Measurements from ENCODE around the gene CRACDL. TPM values are rescaled to one million over a fixed set of nuclear protein-coding genes. Genes with fewer than 3 reads are reported as not detected.

Gene CRACDL
- total and polyA plus RNA-seq, 12 donors, result 0.33 to 3.4 (median 2.1) TPM

- 72 to 96% (median 85%) methylated on average over 1 of the region's 1 CpG for WGBS, 4 donors
- no peaks in the 10 kb centered on the region for H3K36me3 ChIP-seq (replicated peaks in 1 of 2)
Observed at GRCh38 chr2:98751748-98752147, 184.3 kb downstream of the CRACDL start.

DNA sequence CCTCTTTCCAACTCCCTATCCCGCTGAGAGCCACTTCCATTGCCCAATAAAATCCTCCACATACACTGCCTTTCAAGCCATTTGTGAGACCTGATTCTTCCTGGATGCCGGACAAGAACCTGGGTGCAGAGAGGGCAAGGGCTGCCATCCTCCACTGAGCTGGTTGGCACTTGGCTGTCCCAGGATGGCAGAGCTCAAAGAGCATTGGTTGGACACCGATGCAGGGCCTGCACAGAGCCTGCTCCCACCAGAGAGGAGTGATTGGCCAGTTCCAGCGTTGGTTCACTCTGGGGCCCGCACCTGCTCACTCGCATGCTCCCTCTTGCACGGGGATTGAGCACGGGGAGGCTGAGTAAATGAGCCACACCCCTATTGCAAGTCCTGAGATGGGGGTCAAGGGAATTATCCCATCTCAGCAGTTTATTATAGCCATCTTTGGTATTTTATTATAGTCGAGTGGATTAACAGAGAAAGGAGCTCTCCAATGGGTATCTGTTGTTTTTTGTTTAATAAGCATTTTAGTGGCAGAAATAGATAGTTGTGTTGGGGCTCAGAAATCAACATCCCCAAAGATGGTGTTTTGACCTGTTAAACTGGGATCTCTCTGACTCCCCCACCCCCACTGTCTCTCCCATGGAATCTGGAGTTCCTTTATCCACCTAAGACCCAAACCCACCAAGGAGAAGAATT, 185.3 kb downstream of the CRACDL start:
- WGBS, 4 donors, result 84 to 91% (median 89%) methylated on average over 9 of the region's 9 CpGs
- intact Hi-C loops (cut with DNase I), result no loop called here
- no peak for DNase-seq
- H3K4me1 ChIP-seq (replicated peaks in 1 of 2), result no peaks in the 10 kb centered on the region
- no peaks in the 10 kb centered on the region for H3K27me3 ChIP-seq
- no peak overlapping the region for H3K4me3 ChIP-seq
- H3K27ac ChIP-seq, result peak overlapping the region in 2 of 5 donors; percentile 33 to 45
- no peaks in the 10 kb centered on the region for H3K36me3 ChIP-seq (replicated peaks in 1 of 2)
- H3K9me3 ChIP-seq (replicated peaks in 1 of 3), result no peaks in the 10 kb centered on the region
- no peak for TF ChIP-seq POLR2A (IDR thresholded peaks at IDR 0.05)
- TF ChIP-seq, protein P1, sequence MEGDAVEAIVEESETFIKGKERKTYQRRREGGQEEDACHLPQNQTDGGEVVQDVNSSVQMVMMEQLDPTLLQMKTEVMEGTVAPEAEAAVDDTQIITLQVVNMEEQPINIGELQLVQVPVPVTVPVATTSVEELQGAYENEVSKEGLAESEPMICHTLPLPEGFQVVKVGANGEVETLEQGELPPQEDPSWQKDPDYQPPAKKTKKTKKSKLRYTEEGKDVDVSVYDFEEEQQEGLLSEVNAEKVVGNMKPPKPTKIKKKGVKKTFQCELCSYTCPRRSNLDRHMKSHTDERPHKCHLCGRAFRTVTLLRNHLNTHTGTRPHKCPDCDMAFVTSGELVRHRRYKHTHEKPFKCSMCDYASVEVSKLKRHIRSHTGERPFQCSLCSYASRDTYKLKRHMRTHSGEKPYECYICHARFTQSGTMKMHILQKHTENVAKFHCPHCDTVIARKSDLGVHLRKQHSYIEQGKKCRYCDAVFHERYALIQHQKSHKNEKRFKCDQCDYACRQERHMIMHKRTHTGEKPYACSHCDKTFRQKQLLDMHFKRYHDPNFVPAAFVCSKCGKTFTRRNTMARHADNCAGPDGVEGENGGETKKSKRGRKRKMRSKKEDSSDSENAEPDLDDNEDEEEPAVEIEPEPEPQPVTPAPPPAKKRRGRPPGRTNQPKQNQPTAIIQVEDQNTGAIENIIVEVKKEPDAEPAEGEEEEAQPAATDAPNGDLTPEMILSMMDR (IDR thresholded peaks at IDR 0.05), result no peak

More at GRCh38 chr2:98751748-98752147, 184.3 kb downstream of the CRACDL start:
- Histone ChIP-seq H3K4me3 (no peak overlapping the region), H3K27me3 (peaks cover 3% of the 10 kb centered on the region), H3K9me3 (replicated peaks in 1 of 3) (no peaks in the 10 kb centered on the region), H3K4me1 (replicated peaks in 1 of 2) (no peaks in the 10 kb centered on the region), H3K27ac (no peak overlapping the region)
- intact Hi-C loops (cut with DNase I), result no loop called here
- TF ChIP-seq, protein P1 (IDR thresholded peaks at IDR 0.05), result no peak
- TF ChIP-seq POLR2A (IDR thresholded peaks at IDR 0.05), result no peak
- no peak for DNase-seq

- H3K27me3 ChIP-seq, result no peaks in the 10 kb centered on the region
- peak overlapping the region in 3 of 5 donors; percentile 6 to 73 (median 45) for H3K27ac ChIP-seq
- H3K4me1 ChIP-seq (replicated peaks in 1 of 2), result peaks cover 0 to 5% of the 10 kb centered on the region in 2 donors
- no peak overlapping the region for H3K4me3 ChIP-seq
- intact Hi-C loops (cut with DNase I), result no loop called here
- no peak for TF ChIP-seq POLR2A (IDR thresholded peaks at IDR 0.05)
- TF ChIP-seq, protein P1 (IDR thresholded peaks at IDR 0.05), result no peak
- no peaks in the 10 kb centered on the region for H3K9me3 ChIP-seq (replicated peaks in 1 of 3)
- H3K36me3 ChIP-seq (replicated peaks in 1 of 2), result no peaks in the 10 kb centered on the region
- DNase-seq, result peak in 6 of 7 donors; percentile 41 to 75 (median 56)
Observed at GRCh38 chr2:98749066-98749450, 187.0 kb downstream of the CRACDL start.

DNA sequence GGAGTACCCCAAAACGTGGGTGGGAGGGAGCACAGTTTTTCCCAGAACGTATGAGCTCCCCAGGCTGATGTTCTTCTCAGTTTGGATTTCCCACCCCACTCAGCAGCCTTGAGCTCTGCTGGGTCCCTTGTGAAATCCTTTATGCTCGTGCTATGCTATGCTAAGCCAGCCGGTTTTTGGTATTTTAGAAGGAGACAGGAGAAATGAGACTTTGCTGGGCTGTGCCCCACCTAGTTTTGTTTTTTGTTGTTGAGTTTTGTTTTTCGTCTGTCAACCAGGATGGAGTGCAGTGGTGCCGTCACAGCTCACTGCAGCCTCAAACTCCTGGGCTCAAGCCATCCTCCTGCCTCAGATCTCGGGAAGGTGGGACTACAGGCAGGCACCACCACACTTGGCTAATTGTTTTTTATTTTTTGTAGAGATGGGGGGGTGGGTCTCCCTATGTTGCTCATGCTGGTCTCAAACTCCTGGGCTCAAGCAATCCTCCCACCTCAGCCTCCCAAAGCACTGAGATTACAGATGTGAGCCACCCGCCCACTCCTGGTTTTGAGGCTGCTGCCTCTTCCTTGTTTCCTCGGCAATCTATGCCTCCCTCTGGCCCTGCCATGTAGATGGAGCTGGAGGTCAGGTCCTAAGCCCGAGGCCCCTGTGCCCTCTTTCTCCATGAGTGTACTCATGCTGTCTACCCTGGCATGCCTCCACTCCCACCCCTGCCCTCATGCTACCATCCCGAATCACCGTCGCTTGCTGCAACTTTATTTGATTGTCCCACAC, 187.5 kb downstream of the CRACDL start:
- no peak for TF ChIP-seq POLR2A (IDR thresholded peaks at IDR 0.05)
- TF ChIP-seq, protein P1 (IDR thresholded peaks at IDR 0.05), result no peak
- DNase-seq, result no peak
- 56 to 74% (median 68%) methylated on average over 13 of the region's 13 CpGs for WGBS, 4 donors
- H3K27me3 ChIP-seq, result no peaks in the 10 kb centered on the region
- H3K9me3 ChIP-seq (replicated peaks in 1 of 3), result no peaks in the 10 kb centered on the region
- H3K36me3 ChIP-seq (replicated peaks in 1 of 2), result no peaks in the 10 kb centered on the region
- no peak overlapping the region for H3K4me3 ChIP-seq
- intact Hi-C loops (cut with DNase I), result no loop called here
- H3K27ac ChIP-seq, result peak overlapping the region in 3 of 5 donors; percentile 6 to 73 (median 6)
- peaks cover 0 to 8% of the 10 kb centered on the region in 2 donors for H3K4me1 ChIP-seq (replicated peaks in 1 of 2)

Data from adrenal gland (tissue), 12 donors.